ENCODE measurements around the gene FDX1. TPM values are rescaled to one million over a fixed set of nuclear protein-coding genes. Genes with fewer than 3 reads are reported as not detected.
A peak's percentile ranks its signal among the peaks of the same experiment; 100 is the strongest.

Gene FDX1
- total and polyA plus RNA-seq, 4 donors: 11.0 to 16.2 (median 14.5) TPM

DNA sequence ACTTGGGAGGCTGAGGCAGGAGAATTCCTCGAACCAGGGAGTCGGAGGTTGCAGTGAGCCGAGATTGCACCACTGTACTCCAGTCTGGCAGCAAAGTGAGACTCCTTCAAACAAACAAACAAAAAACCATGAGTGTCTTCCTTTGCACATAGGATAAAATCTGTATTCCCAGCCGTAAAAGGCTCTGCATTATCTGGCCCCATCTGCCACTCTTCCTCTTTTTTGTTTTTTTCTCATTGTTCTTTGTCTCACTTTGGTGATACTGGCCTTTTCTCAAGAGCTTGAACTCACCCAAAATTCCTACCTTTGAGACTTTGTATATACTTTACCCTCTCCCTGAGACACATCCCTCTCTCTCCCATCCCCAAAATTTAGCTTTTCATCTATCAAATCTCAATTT, 17.6 kb downstream of the FDX1 start:
- H3K27ac ChIP-seq (ENCODE audit: low read depth in 1 of 2, low read length in 1 of 2): no peak overlapping the region
- ATAC-seq (ENCODE audit: insufficient read depth, low FRiP score) (no peak), DNase-seq (no peak)
- H3K4me1 ChIP-seq (ENCODE audit: control insufficient read depth in 5 of 5, insufficient read depth in 5 of 5, low read length in 5 of 5): peaks cover 0 to 14% (median 0%) of the 10 kb centered on the region in 5 donors
- H3K9me3 ChIP-seq (ENCODE audit: control insufficient read depth in 4 of 4, insufficient read depth in 3 of 4, low read length in 3 of 4): no peaks in the 10 kb centered on the region
- H3K36me3 ChIP-seq (ENCODE audit: control insufficient read depth in 4 of 4, insufficient read depth in 4 of 4, low read length in 4 of 4): peaks cover 0 to 5% (median 4%) of the 10 kb centered on the region in 4 donors
- WGBS, 2 donors: 84 to 88% methylated on average over 4 of the region's 4 CpGs
- TF ChIP-seq, protein P1, sequence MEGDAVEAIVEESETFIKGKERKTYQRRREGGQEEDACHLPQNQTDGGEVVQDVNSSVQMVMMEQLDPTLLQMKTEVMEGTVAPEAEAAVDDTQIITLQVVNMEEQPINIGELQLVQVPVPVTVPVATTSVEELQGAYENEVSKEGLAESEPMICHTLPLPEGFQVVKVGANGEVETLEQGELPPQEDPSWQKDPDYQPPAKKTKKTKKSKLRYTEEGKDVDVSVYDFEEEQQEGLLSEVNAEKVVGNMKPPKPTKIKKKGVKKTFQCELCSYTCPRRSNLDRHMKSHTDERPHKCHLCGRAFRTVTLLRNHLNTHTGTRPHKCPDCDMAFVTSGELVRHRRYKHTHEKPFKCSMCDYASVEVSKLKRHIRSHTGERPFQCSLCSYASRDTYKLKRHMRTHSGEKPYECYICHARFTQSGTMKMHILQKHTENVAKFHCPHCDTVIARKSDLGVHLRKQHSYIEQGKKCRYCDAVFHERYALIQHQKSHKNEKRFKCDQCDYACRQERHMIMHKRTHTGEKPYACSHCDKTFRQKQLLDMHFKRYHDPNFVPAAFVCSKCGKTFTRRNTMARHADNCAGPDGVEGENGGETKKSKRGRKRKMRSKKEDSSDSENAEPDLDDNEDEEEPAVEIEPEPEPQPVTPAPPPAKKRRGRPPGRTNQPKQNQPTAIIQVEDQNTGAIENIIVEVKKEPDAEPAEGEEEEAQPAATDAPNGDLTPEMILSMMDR (IDR thresholded peaks at IDR 0.05; ENCODE audit: control extremely low read depth, extremely low read depth): no peak
- H3K27me3 ChIP-seq (ENCODE audit: control insufficient read depth in 3 of 3, insufficient read depth in 3 of 3, low read length in 2 of 3): no peaks in the 10 kb centered on the region
- no peak overlapping the region for H3K9ac ChIP-seq (ENCODE audit: insufficient read depth in 1 of 2, low read length in 2 of 2)
- no peak overlapping the region for H3K4me3 ChIP-seq

GRCh38 chr11:110447897-110448745, 18.4 kb downstream of the FDX1 start:
- no peaks in the 10 kb centered on the region for H3K9me3 ChIP-seq (ENCODE audit: control insufficient read depth in 4 of 4, insufficient read depth in 3 of 4, low read length in 3 of 4)
- H3K27ac ChIP-seq (ENCODE audit: low read depth in 1 of 2, low read length in 1 of 2): no peak overlapping the region
- H3K9ac ChIP-seq (ENCODE audit: insufficient read depth in 1 of 2, low read length in 2 of 2): no peak overlapping the region
- 66 to 75% methylated on average over 5 of the region's 5 CpGs for WGBS, 2 donors
- H3K4me1 ChIP-seq (ENCODE audit: control insufficient read depth in 5 of 5, insufficient read depth in 5 of 5, low read length in 5 of 5): peaks cover 0 to 14% (median 0%) of the 10 kb centered on the region in 5 donors
- ATAC-seq (ENCODE audit: insufficient read depth, low FRiP score) (no peak), DNase-seq (peak in 2 of 3 donors; percentile 50 to 58)
- TF ChIP-seq, protein P1 (IDR thresholded peaks at IDR 0.05; ENCODE audit: control extremely low read depth, extremely low read depth): peak; percentile 12
- no peak overlapping the region for H3K4me3 ChIP-seq
- peaks cover 0 to 2% (median under 1%) of the 10 kb centered on the region in 4 donors for H3K36me3 ChIP-seq (ENCODE audit: control insufficient read depth in 4 of 4, insufficient read depth in 4 of 4, low read length in 4 of 4)
- no peaks in the 10 kb centered on the region for H3K27me3 ChIP-seq (ENCODE audit: control insufficient read depth in 3 of 3, insufficient read depth in 3 of 3, low read length in 2 of 3)

DNA sequence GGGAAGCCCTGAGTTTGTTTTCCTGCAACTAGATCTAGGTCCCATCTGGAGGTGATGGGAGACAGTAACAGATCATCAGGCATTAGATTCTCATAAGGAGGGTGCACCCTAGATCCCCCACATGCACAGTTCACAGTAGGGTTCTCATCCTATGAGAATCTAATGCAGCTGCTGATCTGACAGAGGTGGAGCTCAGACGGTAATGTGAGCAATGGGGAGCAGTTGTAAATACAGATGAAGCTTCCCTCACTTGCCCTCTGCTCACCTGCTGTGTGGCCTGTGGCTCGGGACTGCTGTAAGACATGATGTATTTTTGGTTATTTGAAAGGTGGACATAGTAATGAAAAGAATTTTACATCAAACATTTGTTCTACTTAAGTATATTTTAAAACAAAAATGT, 20.5 kb downstream of the FDX1 start:
- no peak for ATAC-seq (ENCODE audit: insufficient read depth, low FRiP score)
- Histone ChIP-seq H3K27me3 (ENCODE audit: control insufficient read depth in 3 of 3, insufficient read depth in 3 of 3, low read length in 2 of 3) (no peaks in the 10 kb centered on the region), H3K27ac (ENCODE audit: low read depth in 1 of 2, low read length in 1 of 2) (no peak overlapping the region), H3K9ac (ENCODE audit: insufficient read depth in 1 of 2, low read length in 2 of 2) (no peak overlapping the region), H3K9me3 (ENCODE audit: control insufficient read depth in 4 of 4, insufficient read depth in 3 of 4, low read length in 3 of 4) (no peaks in the 10 kb centered on the region), H3K36me3 (ENCODE audit: control insufficient read depth in 4 of 4, insufficient read depth in 4 of 4, low read length in 4 of 4) (peaks cover 0 to 2% (median under 1%) of the 10 kb centered on the region in 4 donors), H3K4me3 (no peak overlapping the region), H3K4me1 (ENCODE audit: control insufficient read depth in 5 of 5, insufficient read depth in 5 of 5, low read length in 5 of 5) (peaks cover 0 to 14% (median 0%) of the 10 kb centered on the region in 5 donors)
- DNase-seq: no peak
- WGBS, 2 donors: 92 to 96% methylated on average over 2 of the region's 2 CpGs
- TF ChIP-seq, protein P1 (IDR thresholded peaks at IDR 0.05; ENCODE audit: control extremely low read depth, extremely low read depth): no peak
